Neural progenitor cell (in vitro differentiated cells): ENCODE measurements around the gene NDUFC1. TPM values are rescaled to one million over a fixed set of nuclear protein-coding genes. Genes with fewer than 3 reads are reported as not detected.

Source experiments
- DNase-seq: peaks from one replicate; pipeline ENCODE4 v3.0.0-alpha.2; 2016; ENCODE audit warnings: low spot score
- H2AFZ ChIP-seq: fragments of 200-600 bp; sonication (generic); replicated peaks from 2 replicates; pipeline ENCODE4 v1.6.1; 2016; ENCODE audit warnings: antibody characterized with exemption
- H3F3A ChIP-seq: fragments of 200-600 bp; sonication (generic); 2 replicates; pipeline ENCODE4 v1.6.1; 2016; ENCODE audit warnings: antibody characterized with exemption, low read depth
- H3K27ac ChIP-seq: fragments of 200-600 bp; sonication (generic); 2 replicates; pipeline ENCODE4 v1.5.1; 2016; ENCODE audit warnings: mild to moderate bottlenecking
- H3K27me3 ChIP-seq: fragments of 200-600 bp; sonication (generic); 2 replicates; pipeline ENCODE4 v1.6.1; 2016; ENCODE audit warnings: mild to moderate bottlenecking, moderate library complexity
- H3K36me3 ChIP-seq: fragments of 200-600 bp; sonication (generic); 2 replicates; pipeline ENCODE4 v1.5.1; 2016
- H3K4me1 ChIP-seq: fragments of 200-600 bp; sonication (generic); 2 replicates; pipeline ENCODE4 v1.6.1; 2016; ENCODE audit warnings: mixed run types
- H3K4me2 ChIP-seq: fragments of 200-600 bp; sonication (generic); 2 replicates; pipeline ENCODE4 v1.6.1; 2016
- H3K4me3 ChIP-seq: fragments of 200-600 bp; sonication (generic); 2 replicates; pipeline ENCODE4 v1.5.1; 2016
- H3K79me2 ChIP-seq: fragments of 200-600 bp; sonication (generic); 2 replicates; pipeline ENCODE4 v1.6.1; 2016; ENCODE audit warnings: low read depth
- H3K9ac ChIP-seq: fragments of 200-600 bp; sonication (generic); 2 replicates; pipeline ENCODE4 v1.6.1; 2016
- H3K9me3 ChIP-seq: fragments of 200-600 bp; sonication (generic); 2 replicates; pipeline ENCODE4 v1.5.1; 2016; ENCODE audit warnings: low read depth
- H4K20me1 ChIP-seq: fragments of 200-600 bp; sonication (generic); 2 replicates; pipeline ENCODE4 v1.6.1; 2016; ENCODE audit warnings: low read depth
- H3K27ac Mint-ChIP-seq: 3 replicates; pipeline ENCODE4 v1.8.0; 2021; ENCODE audit warnings: mixed read lengths
- H3K27me3 Mint-ChIP-seq: 2 replicates; pipeline ENCODE4 v1.8.0; 2022; ENCODE audit warnings: low read depth, mild to moderate bottlenecking, inconsistent platforms, moderate library complexity, mixed read lengths; ENCODE audit not compliant: insufficient read depth
- H3K36me3 Mint-ChIP-seq: 3 replicates; pipeline ENCODE4 v1.8.0; 2021; ENCODE audit warnings: mixed read lengths
- H3K4me1 Mint-ChIP-seq: 3 replicates; pipeline ENCODE4 v1.8.0; 2021; ENCODE audit warnings: mixed read lengths
- H3K4me3 Mint-ChIP-seq: 3 replicates; pipeline ENCODE4 v1.8.0; 2021; ENCODE audit warnings: mild to moderate bottlenecking, moderate library complexity, mixed read lengths
- H3K9me3 Mint-ChIP-seq: 3 replicates; pipeline ENCODE4 v1.8.0; 2020; ENCODE audit warnings: mixed read lengths
- CTCF ChIP-seq: fragments of 200-600 bp; sonication (generic); IDR thresholded peaks from 2 replicates; pipeline ENCODE4 v1.5.1; 2017; ENCODE audit warnings: antibody characterized with exemption, mild to moderate bottlenecking
- EZH2 ChIP-seq: fragments of 200-600 bp; sonication (generic); IDR thresholded peaks from 2 replicates; pipeline ENCODE4 v1.6.1; 2017; ENCODE audit warnings: antibody characterized with exemption, mild to moderate bottlenecking, moderate library complexity
- EZH2phosphoT487 ChIP-seq: fragments of 200-600 bp; sonication (generic); IDR thresholded peaks from 2 replicates; pipeline ENCODE4 v1.6.1; 2017; ENCODE audit warnings: antibody characterized with exemption
- small RNA-seq: library from RNA; depleted of rRNA; stranded (forward); fragments of <200 nt; gene quantifications from one replicate; pipeline ENCODE3, GENCODE V24; 2015
- total RNA-seq: library from RNA; depleted of rRNA; stranded (reverse); fragments of >200 nt; gene quantifications from 2 replicates; pipeline ENCODE4 v1.2.3, GENCODE V29; 2015; ENCODE audit warnings: low replicate concordance

NDUFC1 gene
- total RNA-seq, 1 donor from 2014 or later: 27.0 TPM

- H3K9ac ChIP-seq: no peak overlapping the region
These were observed 60.5 kb downstream of the NDUFC1 start for GRCh38 chr4:139241784-139242151.

GRCh38 chr4:139241086-139241783 lies 61.0 kb downstream of the NDUFC1 start:
- Histone ChIP-seq H3K27me3 (no peaks in the 10 kb centered on the region), H3F3A (peaks cover 3% of the 10 kb centered on the region), H3K36me3 (no peaks in the 10 kb centered on the region), H3K4me1 (peaks cover 14% of the 10 kb centered on the region), H4K20me1 (no peaks in the 10 kb centered on the region), H3K79me2 (no peaks in the 10 kb centered on the region), H3K9ac (no peak overlapping the region), H3K27ac (no peak overlapping the region), H3K4me3 (no peak overlapping the region), H2AFZ (peak overlapping the region; percentile 63), H3K4me2 (peak overlapping the region; percentile 37), H3K9me3 (no peaks in the 10 kb centered on the region)
- Mint-ChIP-seq H3K4me1 (peaks cover 10% of the 10 kb centered on the region), H3K27me3 (peaks cover 3% of the 10 kb centered on the region), H3K27ac (no peak overlapping the region), H3K36me3 (no peaks in the 10 kb centered on the region), H3K9me3 (peaks cover 2% of the 10 kb centered on the region), H3K4me3 (no peak overlapping the region)
- DNase-seq: peak; percentile 53
- TF ChIP-seq EZH2: no peak
- TF ChIP-seq CTCF: peak; percentile 4
- no peak for TF ChIP-seq EZH2phosphoT487

More at GRCh38 chr4:139241784-139242151, 60.5 kb downstream of the NDUFC1 start:
- Histone ChIP-seq H2AFZ (peak overlapping the region; percentile 63), H3K27me3 (no peaks in the 10 kb centered on the region), H3K4me3 (no peak overlapping the region), H3F3A (peaks cover 3% of the 10 kb centered on the region), H4K20me1 (no peaks in the 10 kb centered on the region), H3K79me2 (no peaks in the 10 kb centered on the region), H3K36me3 (no peaks in the 10 kb centered on the region), H3K27ac (no peak overlapping the region), H3K9me3 (no peaks in the 10 kb centered on the region), H3K4me1 (peaks cover 14% of the 10 kb centered on the region), H3K4me2 (peak overlapping the region; percentile 37)
- H3K27me3 Mint-ChIP-seq: peaks cover 3% of the 10 kb centered on the region
- TF ChIP-seq CTCF (peak; percentile 1), EZH2phosphoT487 (no peak), EZH2 (no peak)
- H3K36me3 Mint-ChIP-seq: no peaks in the 10 kb centered on the region
- no peak for DNase-seq
- no peak overlapping the region for H3K27ac Mint-ChIP-seq
- no peak overlapping the region for H3K4me3 Mint-ChIP-seq
- peaks cover 10% of the 10 kb centered on the region for H3K4me1 Mint-ChIP-seq
- peaks cover 2% of the 10 kb centered on the region for H3K9me3 Mint-ChIP-seq

Small RNA genes within 50 kb of the gene (small RNA-seq; reads per million reads assigned to genes)
- gene RNU6-1074P (not detected), gene RNU6-1214P (not detected)

Other genes starting within 250 kb of the NDUFC1 start
- gene ELF2, start 125.3 kb downstream of the NDUFC1 start, total RNA-seq: 30.5 and 44.3 TPM in 2 replicates
- gene MGARP, start 22.3 kb downstream of the NDUFC1 start, total RNA-seq: 2.5 and 5.1 TPM in 2 replicates
- gene NAA15, start 972 bp downstream of the NDUFC1 start, total RNA-seq: 47.2 and 69.0 TPM in 2 replicates
- gene RAB33B, start 151.6 kb upstream of the NDUFC1 start, total RNA-seq: 10.3 and 14.4 TPM in 2 replicates